GM12801 (cell line): ENCODE data around the gene CAGE1.

ENCODE experiments used
- CTCF ChIP-seq: IDR thresholded peaks from one replicate; pipeline ENCODE4 v1.5.1; 2011; ENCODE audit warnings: control low read depth; ENCODE audit not compliant: insufficient read length; ENCODE audit errors: extremely low read depth

Gene CAGE1

GRCh38 chr6:7431313-7431673 is 41.8 kb upstream of the CAGE1 start:
- no peak for TF ChIP-seq CTCF

DNA sequence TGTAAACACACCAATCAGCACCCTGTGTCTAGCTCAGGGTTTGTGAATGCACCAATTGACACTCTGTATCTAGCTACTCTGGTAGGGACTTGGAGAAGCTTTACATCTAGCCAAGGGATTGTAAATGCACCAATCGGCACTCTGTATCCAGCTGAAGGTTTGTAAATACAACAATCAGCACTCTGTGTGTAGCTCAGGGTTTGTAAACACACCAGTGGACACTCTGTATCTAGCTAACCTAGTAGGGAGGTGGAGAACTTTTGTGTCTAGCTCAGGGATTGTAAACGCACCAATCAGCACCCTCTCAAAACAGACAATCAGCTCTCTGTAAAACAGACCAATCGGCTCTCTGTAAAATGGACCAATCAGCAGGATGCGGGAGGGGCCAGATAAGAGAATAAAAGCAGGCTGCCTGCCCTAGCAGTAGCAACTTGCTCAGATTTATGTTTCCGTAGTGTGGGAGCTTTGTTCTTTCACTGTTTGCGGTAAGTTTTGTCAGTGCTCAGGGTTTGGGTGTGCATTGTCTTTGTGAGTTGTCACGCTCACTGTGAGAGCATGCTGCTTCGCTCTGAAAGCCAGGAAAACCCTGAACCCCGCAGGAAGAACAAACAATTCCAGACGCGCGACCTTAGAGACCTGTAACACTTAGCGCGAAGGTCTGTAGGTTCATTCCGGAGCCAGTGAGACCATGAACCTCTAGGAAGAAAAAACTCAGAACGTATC is 37.1 kb upstream of the CAGE1 start:
- TF ChIP-seq CTCF, result no peak

GRCh38 chr6:7425808-7426190 is 36.3 kb upstream of the CAGE1 start:
- TF ChIP-seq CTCF, result no peak

DNA sequence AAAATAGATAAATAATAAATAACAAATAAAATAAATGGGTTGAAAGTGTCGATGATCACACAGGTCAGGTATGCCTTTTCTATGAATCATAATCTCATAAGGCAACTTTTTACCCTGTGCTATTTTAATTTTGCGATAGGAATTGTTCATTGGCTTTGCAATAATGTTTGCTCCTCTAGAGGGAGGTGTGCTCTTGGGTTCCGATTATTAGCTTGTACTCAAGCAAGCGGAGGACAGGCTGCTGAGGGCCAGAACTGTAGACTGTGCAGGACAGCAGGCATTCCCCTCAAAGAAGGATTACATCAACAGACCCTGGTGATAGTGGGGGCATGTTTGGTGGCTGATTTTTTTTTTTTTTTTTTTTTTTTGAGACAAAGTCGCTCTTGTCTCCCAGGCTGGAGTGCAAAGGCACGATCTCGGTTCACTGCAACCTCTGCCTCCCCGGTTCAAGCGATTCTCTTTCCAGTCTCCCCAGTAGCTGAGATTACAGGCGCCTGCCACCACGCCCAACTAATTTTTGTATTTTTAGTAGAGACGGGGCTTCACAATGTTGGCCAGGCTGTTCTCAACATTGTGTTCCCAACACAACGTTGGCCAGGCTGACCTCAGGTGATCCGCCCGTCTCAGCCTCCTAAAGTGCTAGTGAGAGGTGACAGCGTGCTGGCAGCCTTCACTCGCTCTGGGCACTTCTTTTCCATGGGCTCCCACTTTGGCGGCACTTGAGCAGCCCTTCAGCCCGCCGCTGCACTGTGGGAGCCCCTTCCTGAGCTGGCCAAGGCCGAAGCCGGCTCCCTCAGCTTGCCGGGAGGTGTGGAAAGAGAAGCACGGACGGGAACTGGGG is 35.6 kb upstream of the CAGE1 start:
- no peak for TF ChIP-seq CTCF

GRCh38 chr6:7424058-7424457 is 34.5 kb upstream of the CAGE1 start:
- TF ChIP-seq CTCF, result no peak

- no peak for TF ChIP-seq CTCF
Measured at GRCh38 chr6:7421066-7421465, 31.5 kb upstream of the CAGE1 start.

DNA sequence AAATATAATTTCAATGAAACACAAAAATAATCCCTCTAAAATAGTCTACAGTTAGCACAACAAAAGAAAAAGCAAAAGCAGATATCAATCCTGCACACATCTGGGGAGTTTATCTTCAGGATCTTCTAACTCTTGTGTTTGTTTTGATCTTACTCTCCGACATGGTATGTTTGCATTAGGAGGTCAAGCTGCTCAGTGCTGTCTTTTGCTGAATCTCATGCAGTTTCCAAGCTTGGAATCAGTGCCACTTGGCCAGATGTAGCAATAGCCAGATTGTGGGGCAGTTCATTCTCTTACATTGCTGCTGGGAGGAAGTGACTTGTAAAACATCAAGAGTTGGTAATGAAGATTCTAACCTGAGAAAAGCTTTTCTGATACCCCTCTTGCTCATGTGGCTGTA is 29.5 kb upstream of the CAGE1 start:
- no peak for TF ChIP-seq CTCF
